Astrocyte (in vitro differentiated cells and primary cell): ENCODE results near the gene CHAF1A. TPM values are rescaled to one million over a fixed set of nuclear protein-coding genes. Genes with fewer than 3 reads are reported as not detected.

Experiments
- DNase-seq: peaks from one replicate; pipeline ENCODE4 v3.0.0-alpha.2; 2010; ENCODE audit warnings: low read depth
- FAIRE-seq: peaks from 2 replicates; lab custom pipeline; 2011; peaks lifted over from hg19 to GRCh38; lab: Jason Lieb, UNC
- H2AFZ ChIP-seq: 2 replicates; pipeline ENCODE4 v1.6.0; 2012; ENCODE audit warnings: low read depth, low read length, inconsistent platforms
- H3K27ac ChIP-seq: 2 replicates; pipeline ENCODE4 v1.5.1; 2011; ENCODE audit warnings: low read depth, low read length, inconsistent platforms
- H3K27me3 ChIP-seq: 2 replicates; pipeline ENCODE4 v1.6.0; 2011; ENCODE audit warnings: low read length, inconsistent platforms; ENCODE audit not compliant: insufficient read depth
- H3K36me3 ChIP-seq: 2 replicates; pipeline ENCODE4 v1.5.1; 2011; ENCODE audit warnings: low read length, inconsistent platforms; ENCODE audit not compliant: insufficient read depth
- H3K4me1 ChIP-seq: 2 replicates; pipeline ENCODE4 v1.5.1; 2011; ENCODE audit warnings: low read length, inconsistent platforms; ENCODE audit not compliant: insufficient read depth
- H3K4me2 ChIP-seq: 2 replicates; pipeline ENCODE4 v1.6.0; 2012; ENCODE audit warnings: low read length, inconsistent platforms
- H3K4me3 ChIP-seq: 2 replicates; pipeline ENCODE4 v1.5.1; 2011; ENCODE audit warnings: low read depth, mild to moderate bottlenecking, low read length, inconsistent platforms; ENCODE audit not compliant: insufficient read depth
- H3K79me2 ChIP-seq: 2 replicates; pipeline ENCODE4 v1.6.0; 2012; ENCODE audit warnings: mild to moderate bottlenecking, low read length, inconsistent platforms; ENCODE audit not compliant: insufficient read depth
- H3K9ac ChIP-seq: 2 replicates; pipeline ENCODE4 v1.6.0; 2012; ENCODE audit warnings: mild to moderate bottlenecking, low read length, inconsistent platforms
- H3K9me3 ChIP-seq: 2 replicates; pipeline ENCODE4 v1.5.1; 2012; ENCODE audit warnings: low read depth, mild to moderate bottlenecking, low read length, inconsistent platforms; ENCODE audit not compliant: insufficient read depth
- H4K20me1 ChIP-seq: 2 replicates; pipeline ENCODE4 v1.6.0; 2012; ENCODE audit warnings: low read length, inconsistent platforms; ENCODE audit not compliant: insufficient read depth
- H3K27ac Mint-ChIP-seq: one replicate; pipeline ENCODE4 v1.8.0; 2021; ENCODE audit warnings: mild to moderate bottlenecking, mixed read lengths; ENCODE audit not compliant: unreplicated experiment
- H3K27me3 Mint-ChIP-seq: one replicate; pipeline ENCODE4 v1.8.0; 2021; ENCODE audit warnings: low read depth, mixed read lengths; ENCODE audit not compliant: unreplicated experiment
- H3K36me3 Mint-ChIP-seq: one replicate; pipeline ENCODE4 v1.8.0; 2021; ENCODE audit warnings: low read depth, mixed read lengths; ENCODE audit not compliant: unreplicated experiment
- H3K4me1 Mint-ChIP-seq: one replicate; pipeline ENCODE4 v1.8.0; 2021; ENCODE audit warnings: low read depth, mixed read lengths; ENCODE audit not compliant: unreplicated experiment
- H3K4me3 Mint-ChIP-seq: one replicate; pipeline ENCODE4 v1.8.0; 2021; ENCODE audit warnings: mild to moderate bottlenecking, moderate library complexity, mixed read lengths; ENCODE audit not compliant: unreplicated experiment
- H3K9me3 Mint-ChIP-seq: one replicate; pipeline ENCODE4 v1.8.0; 2021; ENCODE audit warnings: mild to moderate bottlenecking, mixed read lengths; ENCODE audit not compliant: unreplicated experiment
- EZH2 ChIP-seq: IDR thresholded peaks from 2 replicates; pipeline ENCODE4 v1.6.1; 2012; ENCODE audit warnings: mild to moderate bottlenecking, low read length, inconsistent platforms; ENCODE audit not compliant: insufficient read depth
- total RNA-seq: library from RNA; stranded (reverse); gene quantifications from 2 replicates; pipeline ENCODE4 v1.2.1, GENCODE V29; 2021
- TF ChIP-seq, protein P1 (sequence below): IDR thresholded peaks from 2 replicates; pipeline ENCODE4 v1.5.1; 2011; ENCODE audit warnings: low read depth, mild to moderate bottlenecking, inconsistent platforms, low read length, moderate library complexity; ENCODE audit not compliant: insufficient read depth

Gene CHAF1A
- total RNA-seq, 1 donor from 2014 or later, result 8.5 TPM

DNA sequence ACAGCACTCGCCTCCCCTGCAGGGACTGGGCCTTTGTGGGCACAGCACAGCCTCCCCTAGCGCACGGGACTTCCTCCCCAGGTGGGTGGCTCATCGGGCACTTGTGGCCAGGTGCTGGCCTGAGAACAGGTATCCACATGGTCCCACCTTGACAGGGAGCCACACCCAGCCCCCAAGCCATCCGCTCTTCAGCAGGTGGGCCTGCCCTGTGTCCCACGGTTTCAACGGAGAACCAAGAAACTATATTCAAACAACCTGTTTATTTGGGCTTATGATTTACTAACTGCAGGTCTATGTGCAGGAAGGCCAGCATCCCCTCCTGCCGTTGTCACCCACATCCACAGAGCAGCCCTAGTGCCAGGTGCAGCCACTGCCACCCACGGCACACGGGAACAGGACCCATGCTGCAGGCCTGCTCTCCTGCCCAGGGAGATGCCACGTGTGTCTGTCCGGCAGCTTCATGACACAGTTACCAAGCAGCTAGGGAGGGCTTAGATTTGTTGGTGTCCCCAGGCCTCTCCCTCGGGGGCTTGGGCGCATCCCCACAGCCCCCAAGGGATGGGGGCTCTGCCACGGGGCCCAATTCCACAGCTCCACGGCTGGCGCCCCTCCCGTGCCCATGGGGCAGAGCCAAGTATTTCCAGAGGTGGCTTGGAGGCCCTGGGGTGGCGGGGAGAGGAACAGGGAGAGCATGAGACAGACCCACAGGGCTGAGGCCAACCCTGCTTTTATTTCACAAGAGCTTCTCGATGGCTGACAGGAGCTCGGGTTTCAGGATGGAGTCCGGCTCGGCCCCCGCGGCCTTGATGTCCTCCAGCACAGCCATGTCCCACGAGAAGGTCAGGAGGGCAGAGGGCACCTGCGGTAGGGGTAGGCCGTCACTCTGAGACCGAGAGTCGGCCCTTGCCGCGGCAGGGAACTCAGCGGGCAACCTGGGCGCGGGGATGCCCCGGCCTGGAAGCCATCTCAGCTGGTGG is 42.6 kb downstream of the CHAF1A start:
- Histone ChIP-seq H3K9ac (no peak overlapping the region), H3K4me1 (no peaks in the 10 kb centered on the region), H3K27ac (no peak overlapping the region), H3K36me3 (peaks cover 7% of the 10 kb centered on the region), H3K4me2 (no peak overlapping the region), H3K27me3 (no peaks in the 10 kb centered on the region), H2AFZ (no peak overlapping the region), H3K79me2 (peaks cover 4% of the 10 kb centered on the region), H3K4me3 (no peak overlapping the region), H4K20me1 (peaks cover 38% of the 10 kb centered on the region), H3K9me3 (no peaks in the 10 kb centered on the region)
- Mint-ChIP-seq H3K27me3 (no peaks in the 10 kb centered on the region), H3K36me3 (peaks cover 11% of the 10 kb centered on the region), H3K27ac (no peak overlapping the region), H3K4me1 (peaks cover 3% of the 10 kb centered on the region), H3K9me3 (no peaks in the 10 kb centered on the region), H3K4me3 (no peak overlapping the region)
- no peak for FAIRE-seq
- DNase-seq, result no peak
- no peak for TF ChIP-seq EZH2
- TF ChIP-seq, protein P1, sequence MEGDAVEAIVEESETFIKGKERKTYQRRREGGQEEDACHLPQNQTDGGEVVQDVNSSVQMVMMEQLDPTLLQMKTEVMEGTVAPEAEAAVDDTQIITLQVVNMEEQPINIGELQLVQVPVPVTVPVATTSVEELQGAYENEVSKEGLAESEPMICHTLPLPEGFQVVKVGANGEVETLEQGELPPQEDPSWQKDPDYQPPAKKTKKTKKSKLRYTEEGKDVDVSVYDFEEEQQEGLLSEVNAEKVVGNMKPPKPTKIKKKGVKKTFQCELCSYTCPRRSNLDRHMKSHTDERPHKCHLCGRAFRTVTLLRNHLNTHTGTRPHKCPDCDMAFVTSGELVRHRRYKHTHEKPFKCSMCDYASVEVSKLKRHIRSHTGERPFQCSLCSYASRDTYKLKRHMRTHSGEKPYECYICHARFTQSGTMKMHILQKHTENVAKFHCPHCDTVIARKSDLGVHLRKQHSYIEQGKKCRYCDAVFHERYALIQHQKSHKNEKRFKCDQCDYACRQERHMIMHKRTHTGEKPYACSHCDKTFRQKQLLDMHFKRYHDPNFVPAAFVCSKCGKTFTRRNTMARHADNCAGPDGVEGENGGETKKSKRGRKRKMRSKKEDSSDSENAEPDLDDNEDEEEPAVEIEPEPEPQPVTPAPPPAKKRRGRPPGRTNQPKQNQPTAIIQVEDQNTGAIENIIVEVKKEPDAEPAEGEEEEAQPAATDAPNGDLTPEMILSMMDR, result no peak

DNA sequence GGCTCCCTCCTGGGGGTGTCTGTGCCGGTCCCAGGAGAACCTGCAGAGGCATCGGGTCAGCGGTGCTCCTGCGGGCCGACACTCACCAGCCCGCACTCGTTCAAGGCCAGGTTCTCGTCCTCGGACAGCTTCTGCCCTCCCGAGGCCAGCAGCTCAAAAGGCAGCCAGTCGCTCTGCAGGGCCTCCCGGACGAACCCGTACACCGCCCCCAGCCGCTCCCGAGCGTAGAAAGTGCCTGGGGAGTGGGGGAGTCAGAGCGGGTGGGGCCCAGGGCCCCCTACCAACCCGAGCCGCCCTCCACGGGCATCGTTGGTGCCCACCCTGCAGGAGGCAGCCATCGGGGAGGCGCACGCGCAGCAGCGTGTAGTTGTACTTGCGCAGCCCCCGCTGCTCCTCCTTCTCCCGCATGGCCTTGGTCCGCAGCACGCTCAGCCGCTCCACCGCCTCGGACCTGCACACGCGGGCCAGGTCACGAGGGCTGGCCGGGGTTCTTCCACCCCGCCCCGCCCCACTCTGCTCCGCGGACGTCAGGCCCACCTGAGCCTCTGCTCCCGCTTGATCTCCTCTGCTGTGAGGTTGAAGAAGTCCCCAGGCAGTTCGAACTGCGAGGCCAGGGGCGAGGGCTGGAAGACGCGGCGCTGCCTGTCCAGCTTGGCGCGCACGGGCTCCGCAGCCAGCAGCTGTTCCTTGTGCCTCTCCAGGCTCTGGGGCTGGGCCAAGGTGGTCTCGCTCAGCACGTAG is 43.7 kb downstream of the CHAF1A start:
- no peaks in the 10 kb centered on the region for H3K4me1 ChIP-seq
- H3K27me3 ChIP-seq, result no peaks in the 10 kb centered on the region
- H3K4me2 ChIP-seq, result no peak overlapping the region
- H3K27me3 Mint-ChIP-seq, result no peaks in the 10 kb centered on the region
- H3K9me3 ChIP-seq, result no peaks in the 10 kb centered on the region
- peaks cover 38% of the 10 kb centered on the region for H4K20me1 ChIP-seq
- H3K27ac Mint-ChIP-seq, result no peak overlapping the region
- no peak overlapping the region for H3K9ac ChIP-seq
- no peak overlapping the region for H3K27ac ChIP-seq
- DNase-seq (no peak), FAIRE-seq (no peak)
- H3K9me3 Mint-ChIP-seq, result no peaks in the 10 kb centered on the region
- no peak overlapping the region for H2AFZ ChIP-seq
- H3K36me3 Mint-ChIP-seq, result peaks cover 11% of the 10 kb centered on the region
- no peaks in the 10 kb centered on the region for H3K4me1 Mint-ChIP-seq
- H3K4me3 ChIP-seq, result no peak overlapping the region
- no peak overlapping the region for H3K4me3 Mint-ChIP-seq
- H3K36me3 ChIP-seq, result peaks cover 9% of the 10 kb centered on the region
- no peak for TF ChIP-seq EZH2
- TF ChIP-seq, protein P1, result no peak
- peaks cover 4% of the 10 kb centered on the region for H3K79me2 ChIP-seq
